H9 (cell line): Measurements from ENCODE around the gene OR2V1. TPM values are rescaled to one million over a fixed set of nuclear protein-coding genes. Genes with fewer than 3 reads are reported as not detected.

ENCODE experiments used
- DNase-seq: peaks from one replicate; pipeline ENCODE4 v3.0.0-alpha.2; 2017
- H2AFZ ChIP-seq: one replicate; pipeline ENCODE4 v1.6.1; 2013; ENCODE audit warnings: mild to moderate bottlenecking, low read length, control low read depth, moderate library complexity
- H2AK5ac ChIP-seq: 2 replicates; pipeline ENCODE4 v1.6.1; 2013; ENCODE audit warnings: low read length, control low read depth, mixed read lengths; ENCODE audit not compliant: insufficient read length
- H2BK120ac ChIP-seq: one replicate; pipeline ENCODE4 v1.6.1; 2013; ENCODE audit warnings: low read depth, mild to moderate bottlenecking, low read length, control low read depth, inconsistent platforms; ENCODE audit not compliant: poor library complexity, severe bottlenecking
- H2BK12ac ChIP-seq: 2 replicates; pipeline ENCODE4 v1.6.1; 2013; ENCODE audit warnings: low read length, control low read depth, mixed read lengths, low read depth; ENCODE audit not compliant: insufficient read length
- H2BK15ac ChIP-seq: 2 replicates; pipeline ENCODE4 v1.6.1; 2013; ENCODE audit warnings: low read depth, low read length, control low read depth
- H2BK20ac ChIP-seq: one replicate; pipeline ENCODE4 v1.6.1; 2013; ENCODE audit warnings: low read depth, mild to moderate bottlenecking, low read length, control low read depth, inconsistent platforms; ENCODE audit not compliant: poor library complexity, severe bottlenecking
- H2BK5ac ChIP-seq: 2 replicates; pipeline ENCODE4 v1.6.1; 2013; ENCODE audit warnings: low read length, control low read depth, mixed read lengths; ENCODE audit not compliant: insufficient read length
- H3K14ac ChIP-seq: 2 replicates; pipeline ENCODE4 v1.6.1; 2013; ENCODE audit warnings: low read length, control low read depth; ENCODE audit not compliant: insufficient read depth
- H3K18ac ChIP-seq: 2 replicates; pipeline ENCODE4 v1.6.1; 2013; ENCODE audit warnings: low read depth, mild to moderate bottlenecking, mixed read lengths, low read length, control low read depth; ENCODE audit not compliant: insufficient read length
- H3K23ac ChIP-seq: 2 replicates; pipeline ENCODE4 v1.6.1; 2013; ENCODE audit warnings: low read length, control low read depth, mixed read lengths, low read depth; ENCODE audit not compliant: insufficient read length
- H3K23me2 ChIP-seq: 2 replicates; pipeline ENCODE4 v1.6.1; 2013; ENCODE audit warnings: low read depth, mild to moderate bottlenecking, mixed read lengths, low read length, control low read depth; ENCODE audit not compliant: insufficient read length, poor library complexity, severe bottlenecking
- H3K27ac ChIP-seq: 2 replicates; pipeline ENCODE4 v1.5.1; 2013; ENCODE audit warnings: low read length, control low read depth, mixed read lengths, low read depth; ENCODE audit not compliant: insufficient read length
- H3K27me3 ChIP-seq: 2 replicates; pipeline ENCODE4 v1.6.1; 2013; ENCODE audit warnings: low read length, control low read depth, inconsistent platforms; ENCODE audit not compliant: insufficient read depth
- H3K4ac ChIP-seq: 2 replicates; pipeline ENCODE4 v1.6.1; 2013; ENCODE audit warnings: low read depth, mild to moderate bottlenecking, control low read depth, inconsistent platforms, low read length, moderate library complexity
- H3K4me1 ChIP-seq: 2 replicates; pipeline ENCODE4 v1.6.1; 2013; ENCODE audit warnings: low read length, control low read depth, inconsistent platforms; ENCODE audit not compliant: insufficient read depth
- H3K4me2 ChIP-seq: 2 replicates; pipeline ENCODE4 v1.6.1; 2013; ENCODE audit warnings: low read length, control low read depth, mixed read lengths; ENCODE audit not compliant: insufficient read length, insufficient read depth
- H3K56ac ChIP-seq: 2 replicates; pipeline ENCODE4 v1.6.1; 2013; ENCODE audit warnings: low read depth, mild to moderate bottlenecking, mixed read lengths, low read length, control low read depth; ENCODE audit not compliant: insufficient read length
- H3K79me1 ChIP-seq: 2 replicates; pipeline ENCODE4 v1.6.1; 2013; ENCODE audit warnings: low read depth, mild to moderate bottlenecking, moderate library complexity, low read length, control low read depth, inconsistent platforms; ENCODE audit not compliant: insufficient read depth, poor library complexity, severe bottlenecking
- H3K79me2 ChIP-seq: 2 replicates; pipeline ENCODE4 v1.6.1; 2013; ENCODE audit warnings: low read length, control low read depth, inconsistent platforms; ENCODE audit not compliant: insufficient read depth
- H3K9ac ChIP-seq: 2 replicates; pipeline ENCODE4 v1.6.1; 2013; ENCODE audit warnings: low read length, control low read depth, mixed read lengths; ENCODE audit not compliant: insufficient read length; ENCODE audit errors: extremely low read depth
- H3K9me3 ChIP-seq: one replicate; pipeline ENCODE4 v1.6.1; 2013; ENCODE audit warnings: low read depth, low read length, inconsistent platforms; ENCODE audit not compliant: control insufficient read depth
- H3T11ph ChIP-seq: one replicate; pipeline ENCODE4 v1.6.1; 2013; ENCODE audit warnings: mild to moderate bottlenecking, low read length, control low read depth, inconsistent platforms
- H4K20me1 ChIP-seq: one replicate; pipeline ENCODE4 v1.6.1; 2013; ENCODE audit not compliant: control insufficient read depth, insufficient read length, insufficient read depth
- H4K5ac ChIP-seq: 2 replicates; pipeline ENCODE4 v1.6.1; 2013; ENCODE audit warnings: low read depth, mild to moderate bottlenecking, mixed read lengths, low read length, control low read depth; ENCODE audit not compliant: insufficient read length
- H4K8ac ChIP-seq: replicated peaks from 2 replicates; pipeline ENCODE4 v1.6.1; 2013; ENCODE audit warnings: low read length, control low read depth, mixed read lengths, low read depth; ENCODE audit not compliant: insufficient read length
- H4K91ac ChIP-seq: 2 replicates; pipeline ENCODE4 v1.6.1; 2013; ENCODE audit warnings: low read depth, mild to moderate bottlenecking, moderate library complexity, mixed read lengths, low read length, control low read depth; ENCODE audit not compliant: insufficient read length
- H3K27ac Mint-ChIP-seq, 3 experiments: 2 replicates in 2 of 3; 3 replicates in 1 of 3; pipeline ENCODE4 v1.8.0; 2020 to 2021; ENCODE audit warnings: mixed read lengths in 3 of 3, mild to moderate bottlenecking in 1 of 3, moderate library complexity in 1 of 3
- H3K27me3 Mint-ChIP-seq: 2 replicates; pipeline ENCODE4 v1.8.0; 2021; ENCODE audit warnings: low read depth, mild to moderate bottlenecking, moderate library complexity, mixed read lengths
- H3K36me3 Mint-ChIP-seq, 3 experiments: 2 replicates in 2 of 3; 3 replicates in 1 of 3; pipeline ENCODE4 v1.8.0; 2020 to 2021; ENCODE audit warnings: low read depth in 3 of 3, mixed read lengths in 3 of 3; ENCODE audit not compliant: insufficient read depth in 1 of 3
- H3K4me1 Mint-ChIP-seq, 2 experiments: 2 replicates each; pipeline ENCODE4 v1.8.0; 2020; ENCODE audit warnings: mixed read lengths in 2 of 2
- H3K4me3 Mint-ChIP-seq, 2 experiments: 2 replicates in 1 of 2; 3 replicates in 1 of 2; pipeline ENCODE4 v1.8.0; 2020 to 2021; ENCODE audit warnings: mild to moderate bottlenecking in 2 of 2, mixed read lengths in 2 of 2, moderate library complexity in 1 of 2
- H3K9me3 Mint-ChIP-seq, 2 experiments: 2 replicates in 1 of 2; 3 replicates in 1 of 2; pipeline ENCODE4 v1.8.0; 2020; ENCODE audit warnings: mild to moderate bottlenecking in 2 of 2, mixed read lengths in 2 of 2, moderate library complexity in 1 of 2
- WGBS: extraction: QIAGEN DNeasy Blood & Tissue Kit; methylation state at CpG from one replicate; pipeline ENCODE4 v1.1.7; 2013; ENCODE audit warnings: missing lambda C conversion rate, low lambda C conversion rate, mixed read lengths; ENCODE audit not compliant: insufficient read length; ENCODE audit errors: extremely low coverage; 5-methylcytosine and 5-hydroxymethylcytosine counted together
- total RNA-seq: library from RNA; stranded (reverse); gene quantifications from 2 replicates; pipeline ENCODE4 v1.2.1, GENCODE V29; 2021
- TF ChIP-seq, protein P1 (sequence below): fragments of 200-600 bp; sonication (generic); conservative IDR thresholded peaks from 3 replicates; pipeline ENCODE4 v1.8.0; 2021; ENCODE audit warnings: antibody characterized with exemption, mild to moderate bottlenecking

Gene OR2V1
- total RNA-seq, 1 experiment from 2014 or later, result not detected

DNA sequence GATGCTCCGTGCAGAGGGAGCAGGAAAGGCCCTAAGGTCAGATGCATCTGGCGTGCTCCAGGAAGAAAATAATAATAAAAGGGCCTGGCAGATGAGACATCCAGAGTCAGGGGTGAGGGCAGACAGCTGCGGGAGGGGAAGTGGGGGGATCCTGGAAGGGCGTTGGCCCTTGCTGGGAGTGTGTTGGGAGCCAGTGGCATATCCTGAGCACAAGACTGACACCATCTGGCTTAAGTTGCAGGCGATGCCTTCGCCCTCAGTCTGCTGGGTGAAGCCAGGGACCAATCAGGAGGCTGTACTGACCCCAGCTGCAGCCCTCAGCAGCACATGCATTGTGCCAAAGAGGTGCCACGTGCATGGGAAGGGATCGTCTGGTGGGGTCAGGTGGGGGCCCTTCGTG is 20.2 kb upstream of the OR2V1 start:
- Histone ChIP-seq H2AK5ac (no peak overlapping the region), H3K4me1 (peaks cover 1% of the 10 kb centered on the region; the same call in 1 of the 2 replicates), H4K8ac (no peak overlapping the region), H3K9ac (no peak overlapping the region), H2AFZ (no peak overlapping the region), H3K79me1 (no peaks in the 10 kb centered on the region), H3K9me3 (no peaks in the 10 kb centered on the region), H3K56ac (no peak overlapping the region), H3K4me2 (no peak overlapping the region), H3K14ac (no peak overlapping the region), H3K23me2 (no peaks in the 10 kb centered on the region), H2BK120ac (no peak overlapping the region), H4K20me1 (no peaks in the 10 kb centered on the region), H2BK5ac (no peak overlapping the region), H3K79me2 (no peaks in the 10 kb centered on the region), H4K5ac (no peak overlapping the region), H3K27ac (no peak overlapping the region), H2BK20ac (no peak overlapping the region), H3K4ac (no peak overlapping the region), H4K91ac (no peak overlapping the region), H3K23ac (no peak overlapping the region), H3T11ph (no peak overlapping the region), H3K27me3 (no peaks in the 10 kb centered on the region), H2BK12ac (no peak overlapping the region), H2BK15ac (no peak overlapping the region), H3K18ac (no peak overlapping the region)
- no peak overlapping the region for H3K4me3 Mint-ChIP-seq
- peaks cover 50% of the 10 kb centered on the region for H3K27me3 Mint-ChIP-seq
- H3K36me3 Mint-ChIP-seq, result peaks cover 0 to 5% (median 3%) of the 10 kb centered on the region in 3 experiments; a peak in 2 of 7 replicates
- no CpG with 5 or more reads among the region's 9 CpGs for WGBS
- DNase-seq, result peak; percentile 70
- H3K27ac Mint-ChIP-seq, result no peak overlapping the region
- peaks cover 8 to 16% of the 10 kb centered on the region in 2 experiments for H3K9me3 Mint-ChIP-seq
- TF ChIP-seq, protein P1, sequence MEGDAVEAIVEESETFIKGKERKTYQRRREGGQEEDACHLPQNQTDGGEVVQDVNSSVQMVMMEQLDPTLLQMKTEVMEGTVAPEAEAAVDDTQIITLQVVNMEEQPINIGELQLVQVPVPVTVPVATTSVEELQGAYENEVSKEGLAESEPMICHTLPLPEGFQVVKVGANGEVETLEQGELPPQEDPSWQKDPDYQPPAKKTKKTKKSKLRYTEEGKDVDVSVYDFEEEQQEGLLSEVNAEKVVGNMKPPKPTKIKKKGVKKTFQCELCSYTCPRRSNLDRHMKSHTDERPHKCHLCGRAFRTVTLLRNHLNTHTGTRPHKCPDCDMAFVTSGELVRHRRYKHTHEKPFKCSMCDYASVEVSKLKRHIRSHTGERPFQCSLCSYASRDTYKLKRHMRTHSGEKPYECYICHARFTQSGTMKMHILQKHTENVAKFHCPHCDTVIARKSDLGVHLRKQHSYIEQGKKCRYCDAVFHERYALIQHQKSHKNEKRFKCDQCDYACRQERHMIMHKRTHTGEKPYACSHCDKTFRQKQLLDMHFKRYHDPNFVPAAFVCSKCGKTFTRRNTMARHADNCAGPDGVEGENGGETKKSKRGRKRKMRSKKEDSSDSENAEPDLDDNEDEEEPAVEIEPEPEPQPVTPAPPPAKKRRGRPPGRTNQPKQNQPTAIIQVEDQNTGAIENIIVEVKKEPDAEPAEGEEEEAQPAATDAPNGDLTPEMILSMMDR, result no peak
- peaks cover 20 to 32% of the 10 kb centered on the region in 2 experiments for H3K4me1 Mint-ChIP-seq
